B cell (primary cell): ENCODE measurements around the gene PPARD.

ENCODE experiments used
- CTCF ChIP-seq: fragments of 200-600 bp; IDR thresholded peaks from one replicate; pipeline ENCODE4 v1.8.0; 2022; ENCODE audit warnings: antibody characterized with exemption, mild to moderate bottlenecking
- EZH2 ChIP-seq: IDR thresholded peaks from 2 replicates; pipeline ENCODE4 v1.6.1; 2012; ENCODE audit warnings: borderline replicate concordance, low read depth, mild to moderate bottlenecking, moderate library complexity, low read length; ENCODE audit not compliant: insufficient read depth, poor library complexity, severe bottlenecking

- TF ChIP-seq CTCF (no peak), EZH2 (no peak)
Measured at GRCh38 chr6:35441205-35441604, 98.8 kb downstream of the PPARD start.
